Neural crest cell (in vitro differentiated cells): ENCODE data around the gene MOB3C. TPM values are rescaled to one million over a fixed set of nuclear protein-coding genes. Genes with fewer than 3 reads are reported as not detected.

Experiments used
- DNase-seq: peaks from one replicate; pipeline ENCODE4 v3.0.0; 2021; ENCODE audit warnings: low read depth, mixed read lengths, low spot score
- H3K27ac Mint-ChIP-seq: one replicate; pipeline ENCODE4 v1.8.0; 2021; ENCODE audit warnings: mild to moderate bottlenecking, mixed read lengths; ENCODE audit not compliant: unreplicated experiment
- H3K27me3 Mint-ChIP-seq: 2 replicates; pipeline ENCODE4 v1.8.0; 2021; ENCODE audit warnings: low read depth, mild to moderate bottlenecking, mixed read lengths
- H3K36me3 Mint-ChIP-seq: 2 replicates; pipeline ENCODE4 v1.8.0; 2021; ENCODE audit warnings: low read depth, mild to moderate bottlenecking, mixed read lengths
- H3K4me1 Mint-ChIP-seq: 2 replicates; pipeline ENCODE4 v1.8.0; 2021; ENCODE audit warnings: mixed read lengths
- H3K4me3 Mint-ChIP-seq: one replicate; pipeline ENCODE4 v1.8.0; 2021; ENCODE audit warnings: mild to moderate bottlenecking, mixed read lengths
- H3K9me3 Mint-ChIP-seq: 2 replicates; pipeline ENCODE4 v1.8.0; 2021; ENCODE audit warnings: mixed read lengths
- total RNA-seq: library from RNA; stranded (reverse); gene quantifications from 2 replicates; pipeline ENCODE4 v1.2.1, GENCODE V29; 2021
- TF ChIP-seq, protein P1 (sequence below): fragments of 200-600 bp; sonication (generic); conservative IDR thresholded peaks from 2 replicates; pipeline ENCODE4 v1.5.0; 2021; ENCODE audit warnings: antibody characterized with exemption, mild to moderate bottlenecking

Gene MOB3C
- total RNA-seq, 1 donor from 2014 or later, result 4.1 TPM

DNA sequence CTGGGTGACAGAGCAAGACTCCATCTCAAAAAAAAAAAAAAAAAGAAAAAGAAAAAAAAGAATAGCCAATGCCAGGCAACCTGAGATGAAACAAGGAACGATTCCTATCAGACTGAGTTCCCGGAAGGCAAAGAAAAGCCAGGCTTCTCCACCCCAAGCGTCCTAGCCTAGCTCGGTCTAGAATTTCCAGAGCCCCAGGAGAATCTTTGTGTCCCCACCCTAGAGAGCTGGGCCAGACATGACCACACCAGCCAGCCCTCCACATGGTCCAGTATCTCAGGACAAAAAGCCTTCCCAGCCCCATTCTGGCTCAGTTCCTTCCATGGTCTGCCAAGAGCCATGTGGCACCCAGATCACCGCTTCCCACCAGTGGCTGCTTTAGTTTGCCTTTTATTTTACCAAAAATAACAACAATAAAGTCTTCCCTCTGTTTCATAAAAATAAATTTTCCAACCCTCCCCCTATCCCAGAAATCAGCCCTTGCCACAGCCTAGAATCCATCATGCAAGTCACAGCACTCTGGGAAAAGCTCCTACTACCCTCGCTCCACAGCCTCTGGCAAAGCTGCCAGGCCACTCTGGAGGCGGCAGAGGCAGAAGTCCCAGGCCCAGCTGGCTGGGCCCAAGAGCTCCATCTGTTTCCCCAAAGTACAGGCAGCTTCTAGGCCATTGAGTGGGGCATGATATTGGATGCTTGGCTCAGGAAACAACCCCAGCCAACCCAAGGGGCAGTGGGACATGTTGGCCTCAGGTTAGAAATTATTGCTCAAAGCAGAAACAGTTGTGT is 9.1 kb downstream of the MOB3C start:
- TF ChIP-seq, protein P1, sequence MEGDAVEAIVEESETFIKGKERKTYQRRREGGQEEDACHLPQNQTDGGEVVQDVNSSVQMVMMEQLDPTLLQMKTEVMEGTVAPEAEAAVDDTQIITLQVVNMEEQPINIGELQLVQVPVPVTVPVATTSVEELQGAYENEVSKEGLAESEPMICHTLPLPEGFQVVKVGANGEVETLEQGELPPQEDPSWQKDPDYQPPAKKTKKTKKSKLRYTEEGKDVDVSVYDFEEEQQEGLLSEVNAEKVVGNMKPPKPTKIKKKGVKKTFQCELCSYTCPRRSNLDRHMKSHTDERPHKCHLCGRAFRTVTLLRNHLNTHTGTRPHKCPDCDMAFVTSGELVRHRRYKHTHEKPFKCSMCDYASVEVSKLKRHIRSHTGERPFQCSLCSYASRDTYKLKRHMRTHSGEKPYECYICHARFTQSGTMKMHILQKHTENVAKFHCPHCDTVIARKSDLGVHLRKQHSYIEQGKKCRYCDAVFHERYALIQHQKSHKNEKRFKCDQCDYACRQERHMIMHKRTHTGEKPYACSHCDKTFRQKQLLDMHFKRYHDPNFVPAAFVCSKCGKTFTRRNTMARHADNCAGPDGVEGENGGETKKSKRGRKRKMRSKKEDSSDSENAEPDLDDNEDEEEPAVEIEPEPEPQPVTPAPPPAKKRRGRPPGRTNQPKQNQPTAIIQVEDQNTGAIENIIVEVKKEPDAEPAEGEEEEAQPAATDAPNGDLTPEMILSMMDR, result no peak
- Mint-ChIP-seq H3K4me3 (peak overlapping the region; percentile 3), H3K27ac (no peak overlapping the region), H3K27me3 (no peaks in the 10 kb centered on the region), H3K36me3 (no peaks in the 10 kb centered on the region), H3K9me3 (no peaks in the 10 kb centered on the region), H3K4me1 (peaks cover 19% of the 10 kb centered on the region)
- no peak for DNase-seq

DNA sequence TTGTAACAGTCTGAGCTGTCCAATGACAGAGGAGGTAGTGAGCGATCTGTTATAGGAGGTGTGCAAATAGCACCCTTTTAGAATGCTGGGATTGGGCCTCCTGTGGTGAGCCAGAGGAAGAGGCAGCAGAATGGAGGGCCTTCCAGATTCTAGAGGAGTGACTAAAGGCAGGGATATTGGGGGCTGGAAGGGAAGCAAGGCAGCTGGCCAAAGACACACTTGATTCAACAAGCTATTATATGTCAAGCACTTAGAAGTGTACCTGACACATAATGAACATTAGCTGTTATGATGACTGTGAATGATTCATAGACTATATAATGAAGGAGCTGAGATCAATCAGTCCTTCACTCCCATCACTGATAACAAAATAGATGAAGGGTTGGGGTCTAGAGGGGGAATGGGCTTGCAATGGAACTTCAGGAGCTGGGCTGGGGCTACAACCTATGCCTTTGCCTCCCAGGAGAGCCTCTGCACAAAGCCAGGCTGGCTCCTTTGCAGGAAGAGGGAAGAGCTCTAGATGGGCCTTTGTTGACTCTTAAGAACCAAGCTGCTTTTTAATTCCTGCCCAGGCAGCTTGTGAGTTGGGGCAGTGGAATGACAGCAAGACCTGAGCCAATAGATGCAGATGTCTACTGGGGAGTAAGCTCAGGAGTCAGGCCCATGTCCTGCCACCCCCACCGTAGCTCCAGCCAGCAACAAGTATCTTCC is 10.2 kb downstream of the MOB3C start:
- TF ChIP-seq, protein P1, result no peak
- Mint-ChIP-seq H3K27me3 (no peaks in the 10 kb centered on the region), H3K36me3 (no peaks in the 10 kb centered on the region), H3K9me3 (no peaks in the 10 kb centered on the region), H3K27ac (no peak overlapping the region), H3K4me1 (peaks cover 23% of the 10 kb centered on the region), H3K4me3 (peak overlapping the region; percentile 18)
- no peak for DNase-seq

DNA sequence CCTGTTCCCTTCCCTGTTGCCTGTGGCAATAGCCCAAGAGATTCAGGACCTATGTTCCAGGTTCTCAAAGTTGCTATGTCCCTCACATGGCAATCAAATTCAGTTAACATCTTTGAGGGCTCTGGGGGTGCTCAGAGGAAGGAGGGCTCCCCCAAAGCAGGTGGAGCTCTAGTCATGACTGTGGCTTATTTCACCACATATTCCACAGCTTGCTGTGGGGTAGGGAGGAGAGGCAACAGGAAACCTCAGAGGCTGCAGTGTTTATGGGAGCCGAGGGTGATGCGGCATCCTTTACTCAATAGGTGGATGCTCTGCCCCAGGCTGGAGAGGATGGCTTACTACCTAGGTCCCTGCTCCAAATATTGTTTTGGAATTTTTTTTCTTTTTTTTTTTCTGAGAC is 11.4 kb downstream of the MOB3C start:
- peaks cover 23% of the 10 kb centered on the region for H3K4me1 Mint-ChIP-seq
- H3K36me3 Mint-ChIP-seq, result no peaks in the 10 kb centered on the region
- TF ChIP-seq, protein P1, result no peak
- H3K27ac Mint-ChIP-seq, result no peak overlapping the region
- peak overlapping the region; percentile 95 for H3K4me3 Mint-ChIP-seq
- DNase-seq, result no peak
- no peaks in the 10 kb centered on the region for H3K27me3 Mint-ChIP-seq
- H3K9me3 Mint-ChIP-seq, result no peaks in the 10 kb centered on the region

DNA sequence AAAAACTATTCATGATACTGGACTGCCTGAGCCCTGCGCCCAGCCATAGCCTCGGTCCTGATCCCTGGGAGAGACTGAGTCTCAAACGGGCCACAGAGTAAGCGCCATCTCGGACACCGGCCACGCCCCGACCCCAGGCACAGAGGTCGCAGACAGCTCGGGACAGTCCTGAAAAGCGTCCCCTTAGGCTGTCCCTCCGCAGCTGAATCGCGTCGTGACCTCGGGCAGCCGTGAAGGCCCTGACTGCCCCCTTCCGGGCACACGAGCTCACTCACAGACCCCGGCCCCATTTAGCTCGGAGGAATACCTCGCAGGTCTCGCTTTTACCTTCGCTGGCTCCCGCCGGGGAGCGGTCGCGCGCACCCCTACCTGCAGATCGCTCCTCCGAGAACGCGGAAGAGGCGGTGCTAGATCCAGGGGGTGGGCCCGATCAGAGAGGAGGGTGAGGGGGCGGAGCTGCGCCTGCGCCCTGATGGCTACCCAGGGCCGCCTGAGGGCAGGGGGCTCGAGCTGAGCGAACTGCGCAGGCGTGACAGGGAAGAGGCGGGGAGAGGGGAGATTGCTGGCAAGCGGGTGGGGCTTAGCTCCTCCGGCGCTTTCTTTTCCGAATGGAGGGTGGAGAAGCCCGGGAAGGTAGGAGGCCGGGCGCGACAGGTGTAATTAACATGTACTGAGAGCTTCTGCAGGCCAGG is 12.6 kb downstream of the MOB3C start, which contains the start of gene MKNK1:
Gene MKNK1, minus strand, starts transcription at position 411 of the 692 bp plus-strand sequence. CDS start 20,941 bp downstream, outside the sequence.
- Mint-ChIP-seq H3K27me3 (no peaks in the 10 kb centered on the region), H3K9me3 (no peaks in the 10 kb centered on the region), H3K36me3 (no peaks in the 10 kb centered on the region), H3K27ac (peak within 1 kb of the TSS; percentile 88), H3K4me1 (peaks cover 23% of the 10 kb centered on the region), H3K4me3 (peak within 1 kb of the TSS; percentile 95)
- TF ChIP-seq, protein P1, result peak; percentile 48
- DNase-seq, result peak; percentile 97

DNA sequence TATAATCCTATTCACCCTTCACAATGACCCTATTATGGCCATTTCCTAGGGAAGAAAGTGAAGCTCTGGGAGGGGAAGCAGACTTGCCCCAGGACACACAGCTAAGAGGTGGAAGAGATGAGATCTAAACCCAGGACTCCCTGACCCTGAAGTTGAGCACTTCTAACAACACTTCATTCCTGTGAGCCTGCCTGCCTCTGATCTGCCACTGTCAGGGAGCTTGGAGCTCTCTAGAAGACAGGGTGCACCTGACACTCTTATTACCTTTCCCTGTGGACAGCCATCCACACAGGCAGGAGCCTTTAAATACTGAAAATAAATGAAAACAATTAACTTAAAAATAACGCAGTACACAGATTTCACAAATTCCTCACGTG is 13.1 kb downstream of the MOB3C start:
- TF ChIP-seq, protein P1, result no peak
- H3K27me3 Mint-ChIP-seq, result no peaks in the 10 kb centered on the region
- DNase-seq, result no peak
- H3K4me1 Mint-ChIP-seq, result peaks cover 23% of the 10 kb centered on the region
- H3K4me3 Mint-ChIP-seq, result peak overlapping the region; percentile 95
- H3K27ac Mint-ChIP-seq, result no peak overlapping the region
- H3K9me3 Mint-ChIP-seq, result no peaks in the 10 kb centered on the region
- no peaks in the 10 kb centered on the region for H3K36me3 Mint-ChIP-seq
